ENCODE data around the gene AFF3.
"Not testable (repeated sequence)": the region's sequence is repeated elsewhere in the genome, so short reads cannot be mapped to it uniquely, and the experiment has no call there.

The AFF3 gene

DNA sequence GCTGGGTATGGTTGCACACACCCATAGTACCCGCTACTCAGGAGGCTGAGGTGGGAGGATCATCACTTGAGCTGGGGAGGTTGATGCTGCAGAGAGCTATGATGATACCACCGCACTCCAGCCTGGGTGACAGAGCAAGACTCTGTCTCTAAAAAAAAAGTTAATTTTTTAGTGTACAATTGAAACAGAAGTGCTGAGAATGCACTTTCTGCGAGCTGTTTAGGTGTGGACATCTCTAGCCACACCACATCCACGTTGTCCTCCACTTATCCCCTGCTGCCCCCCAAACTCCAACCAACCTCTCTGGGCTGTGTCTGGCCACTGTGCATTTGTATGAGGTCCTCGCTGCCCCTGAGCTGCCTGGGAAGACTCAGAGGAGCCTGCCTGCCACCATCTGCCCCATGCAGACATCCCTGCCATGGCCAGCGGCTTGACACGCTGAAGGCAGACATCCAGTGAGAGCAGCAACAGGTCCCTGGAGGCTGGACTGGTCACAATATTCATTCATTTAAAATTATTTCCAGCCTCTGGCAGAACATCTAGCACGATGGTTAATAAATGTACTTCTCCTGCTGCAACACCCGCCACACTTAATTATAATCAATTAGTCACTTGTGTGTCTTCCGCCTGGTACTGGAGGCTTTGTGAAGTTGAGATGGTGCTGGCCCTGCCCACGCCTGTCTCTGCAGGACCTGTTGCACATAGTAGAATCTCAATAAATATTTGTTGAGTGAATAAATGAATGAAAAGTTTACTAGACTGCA, 3.7 kb upstream of the AFF3 start:
- no peak for DNase-seq (ENCODE audit: low read depth)

DNA sequence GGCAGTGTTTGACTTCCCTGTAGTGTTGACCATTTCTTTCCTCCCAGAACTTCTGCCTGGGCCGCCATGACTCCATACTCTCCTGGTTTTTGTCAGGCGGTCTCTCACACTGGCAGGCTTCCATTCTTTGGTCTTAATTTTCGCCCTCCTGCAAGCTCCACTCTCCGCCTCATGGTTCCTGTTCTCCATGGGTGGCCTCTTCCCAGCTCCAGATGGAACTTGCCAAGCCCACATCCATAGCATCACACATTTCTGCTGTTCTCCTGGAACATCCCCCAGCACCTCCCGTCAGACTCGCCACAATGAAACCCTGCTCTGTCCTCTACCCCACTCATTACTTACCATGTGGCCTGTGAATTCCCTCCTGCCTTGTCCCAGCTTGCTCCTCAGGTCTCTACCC, 896 bp upstream of the AFF3 start:
- DNase-seq (ENCODE audit: low read depth): no peak

GRCh38 chr2:100141906-100142305, 484 bp downstream of the AFF3 start:
- DNase-seq (ENCODE audit: low read depth): no peak

- no peak for DNase-seq (ENCODE audit: low read depth)
Measured at GRCh38 chr2:100140582-100140981, 1.8 kb downstream of the AFF3 start.

DNA sequence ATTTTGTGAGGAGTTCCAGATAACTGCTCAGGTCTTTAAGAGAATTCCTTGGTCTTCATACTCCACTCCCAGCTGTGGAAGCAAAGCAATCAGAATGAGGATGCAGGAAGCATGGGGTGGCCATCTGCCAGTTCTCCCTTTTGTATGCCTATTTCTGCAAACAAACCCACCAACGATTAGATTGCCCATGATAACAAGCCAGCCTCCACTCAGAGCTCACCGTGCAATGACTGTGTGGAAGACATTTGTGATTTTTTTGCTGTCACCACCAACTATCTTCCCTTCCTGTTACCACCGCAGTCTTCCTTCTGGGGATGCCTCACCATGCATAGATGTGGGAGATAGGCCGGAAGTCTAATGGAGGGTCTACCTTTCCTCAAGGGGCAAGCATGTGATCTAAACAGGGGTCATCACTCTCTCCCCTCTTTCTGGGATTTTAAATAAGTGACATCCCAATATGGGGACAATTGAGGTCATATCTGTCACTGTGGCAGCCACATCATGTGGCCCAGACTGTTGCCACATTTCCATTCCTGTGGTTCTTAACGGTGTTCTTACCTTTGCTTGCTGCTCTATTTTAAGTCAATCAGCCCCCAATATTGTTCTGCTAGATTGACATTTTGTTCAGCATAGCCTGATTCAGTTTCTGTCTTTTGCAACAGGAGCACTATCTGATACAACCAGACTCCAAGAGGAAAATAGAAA, 4.4 kb downstream of the AFF3 start:
- no peak for DNase-seq (ENCODE audit: low read depth)

DNA sequence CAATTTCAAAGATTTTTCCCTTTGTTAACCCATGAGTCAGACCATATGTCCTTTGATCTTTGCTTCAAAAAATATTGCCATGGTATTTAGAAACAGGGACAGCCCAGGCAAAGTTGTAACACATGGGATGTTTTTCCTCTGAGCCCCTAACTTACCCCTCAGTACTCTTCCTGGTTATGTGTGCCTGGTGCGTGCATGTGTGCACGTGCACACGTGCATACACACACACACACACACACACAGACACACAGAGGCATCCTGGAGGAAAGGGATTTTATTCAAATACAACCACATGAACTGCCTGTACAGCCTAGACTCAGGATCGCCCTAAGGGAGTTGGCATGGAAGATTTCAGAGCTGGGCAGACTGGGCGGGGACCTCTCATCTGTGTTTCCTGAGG, 5.1 kb downstream of the AFF3 start:
- no peak for DNase-seq (ENCODE audit: low read depth)

GRCh38 chr2:100136310-100136709, 6.1 kb downstream of the AFF3 start:
- DNase-seq (ENCODE audit: low read depth): no peak

DNA sequence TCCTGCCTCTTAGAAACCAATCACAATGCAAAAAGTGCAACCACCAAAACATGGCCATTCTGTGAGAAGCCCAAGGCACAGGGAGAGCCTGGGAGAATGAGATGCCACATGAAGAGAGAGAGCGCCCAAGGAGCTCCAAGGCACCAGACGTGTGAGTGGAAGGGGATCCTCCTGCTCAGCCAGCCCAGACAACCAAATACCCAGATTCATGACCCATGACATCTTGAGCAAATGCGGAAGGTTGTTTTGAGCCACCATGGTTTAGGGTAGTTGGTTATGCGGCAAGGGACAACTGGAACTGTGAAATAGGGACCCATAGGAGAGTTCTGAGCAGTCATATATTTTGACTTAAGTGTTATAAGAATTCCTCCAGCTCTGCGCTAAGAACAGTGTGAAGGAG, 7.0 kb downstream of the AFF3 start:
- no peak for DNase-seq (ENCODE audit: low read depth)

DNA sequence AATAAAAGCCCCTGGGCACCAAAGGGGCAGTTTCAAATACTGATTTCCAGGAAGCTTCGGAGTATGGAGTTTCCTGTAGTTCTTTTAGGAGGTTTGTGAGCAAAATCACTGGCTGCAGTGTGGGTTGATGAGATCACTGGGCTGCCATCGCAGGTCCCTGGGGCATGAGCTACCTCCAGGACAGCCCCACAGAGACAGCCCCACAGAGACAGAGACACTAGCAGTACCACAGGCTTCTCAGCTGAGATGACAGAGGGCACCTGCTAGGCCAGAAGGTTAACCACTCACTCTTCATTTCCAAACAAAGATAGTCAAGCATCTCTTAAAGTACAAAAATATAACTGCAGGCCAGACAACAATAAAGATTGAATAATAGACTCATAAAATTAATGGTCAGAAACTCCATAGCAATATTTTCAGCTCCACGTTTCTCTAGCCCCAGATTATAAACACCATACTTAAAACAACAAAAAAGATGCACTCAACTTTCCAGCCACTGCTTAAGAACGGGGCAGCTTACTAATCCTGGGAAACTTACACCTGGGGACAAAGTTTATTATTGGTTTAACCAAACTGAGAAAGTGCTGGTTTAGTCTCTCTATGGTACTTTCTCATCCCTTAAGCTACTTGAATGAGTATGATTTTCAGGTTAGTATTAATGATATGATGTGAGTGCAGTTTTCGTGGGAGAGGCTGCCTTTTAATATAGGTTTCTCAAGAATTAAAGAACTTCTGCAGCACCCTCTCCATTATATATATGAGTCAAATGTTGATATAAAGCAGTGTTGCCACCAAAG, 11.6 kb downstream of the AFF3 start:
- DNase-seq (ENCODE audit: low read depth): no peak

- DNase-seq (ENCODE audit: low read depth): no peak
Measured at GRCh38 chr2:100126897-100127401, 15.4 kb downstream of the AFF3 start.

DNA sequence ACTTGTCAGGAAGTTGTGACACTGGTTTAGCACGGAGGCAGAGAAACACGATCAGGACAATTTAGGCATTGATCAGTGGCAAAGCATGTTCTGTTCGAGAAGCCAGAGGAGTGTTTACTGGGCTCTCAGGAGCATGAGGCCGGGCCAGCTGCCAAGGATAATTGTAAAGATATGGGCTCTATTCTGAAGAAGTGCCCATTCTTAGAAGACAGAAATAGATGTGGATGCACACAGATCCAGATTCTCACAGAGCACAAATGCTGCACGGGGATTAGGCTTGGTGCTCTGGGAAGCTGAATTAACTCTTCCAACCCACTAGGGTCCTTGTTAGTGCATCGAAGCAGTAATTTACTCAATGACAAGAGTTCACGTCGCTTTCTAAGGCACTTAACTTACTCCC, 16.2 kb downstream of the AFF3 start:
- no peak for DNase-seq (ENCODE audit: low read depth)

GRCh38 chr2:100125626-100126025, 16.8 kb downstream of the AFF3 start:
- no peak for DNase-seq (ENCODE audit: low read depth)

DNA sequence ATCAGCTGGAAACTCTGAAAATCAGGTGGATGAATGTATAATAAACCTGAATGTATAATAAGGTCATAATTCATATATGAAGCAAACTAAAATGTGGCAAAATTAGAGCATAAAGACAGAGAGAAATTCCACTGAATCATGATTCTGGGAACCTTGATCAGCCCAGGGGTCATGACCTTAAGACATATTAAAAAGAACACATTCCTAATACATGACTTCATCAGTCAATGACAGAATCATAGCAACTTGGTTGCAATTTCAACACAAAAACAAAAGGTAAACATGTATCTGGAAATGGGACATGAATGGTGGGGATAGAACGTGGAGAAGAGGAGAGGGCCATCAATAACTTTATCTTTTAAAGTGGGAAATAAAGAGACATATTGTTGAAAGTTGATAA, 17.6 kb downstream of the AFF3 start:
- no peak for DNase-seq (ENCODE audit: low read depth)

DNA sequence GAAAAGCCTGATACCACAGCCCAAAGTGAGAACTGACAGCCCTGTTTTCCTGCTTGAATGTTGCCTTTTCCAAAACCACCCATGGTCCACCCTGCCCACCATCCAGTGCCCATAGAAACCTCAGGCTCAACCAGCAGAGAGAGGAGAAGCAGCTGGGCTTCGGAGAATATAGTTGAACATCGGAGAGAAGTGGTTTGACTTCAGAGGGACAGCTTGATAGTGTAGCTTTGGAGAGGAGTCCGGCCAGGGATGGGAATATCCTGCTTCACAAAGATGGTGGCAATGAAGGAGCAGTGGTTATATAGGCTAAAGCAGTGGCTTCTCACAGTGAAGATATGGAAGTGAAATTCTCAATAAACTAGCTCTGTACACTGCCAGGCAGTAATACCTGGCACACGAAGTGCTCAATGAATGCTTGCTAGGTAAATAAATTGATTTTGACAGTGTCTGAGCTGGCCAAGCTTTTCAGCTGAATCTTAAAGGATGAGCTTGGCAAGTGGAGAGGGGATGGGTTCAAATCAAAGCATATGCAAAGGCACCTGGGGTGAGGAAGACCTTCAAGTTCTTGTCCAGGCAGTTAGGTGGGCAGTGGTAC, 21.2 kb downstream of the AFF3 start:
- no peak for DNase-seq (ENCODE audit: low read depth)

GRCh38 chr2:100119235-100119634, 23.2 kb downstream of the AFF3 start:
- DNase-seq (ENCODE audit: low read depth): no peak

DNA sequence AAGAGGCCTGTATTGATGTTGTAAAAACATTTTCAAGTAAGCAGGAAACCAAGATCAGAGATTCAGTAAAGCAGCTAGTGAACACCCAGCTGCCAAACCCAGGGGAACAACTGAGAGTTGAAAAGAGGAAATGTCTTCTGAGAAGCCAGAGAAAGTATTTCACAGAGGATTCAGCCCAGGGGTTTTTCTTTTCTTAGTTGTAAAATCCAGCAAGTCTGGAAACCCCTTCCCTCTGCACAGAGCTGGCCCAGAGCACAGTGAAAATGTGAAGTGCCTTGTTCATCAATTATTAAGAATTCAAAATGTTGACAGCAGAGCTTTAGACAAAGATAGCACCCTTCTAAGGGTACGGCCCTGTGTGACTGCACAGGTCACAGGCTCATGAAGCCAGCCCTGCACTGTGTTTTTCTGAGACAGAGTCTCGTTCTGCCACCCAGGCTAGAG, 28.4 kb downstream of the AFF3 start:
- no peak for DNase-seq (ENCODE audit: low read depth)

GRCh38 chr2:100110614-100111000, 31.8 kb downstream of the AFF3 start:
- DNase-seq (ENCODE audit: low read depth): no peak

DNA sequence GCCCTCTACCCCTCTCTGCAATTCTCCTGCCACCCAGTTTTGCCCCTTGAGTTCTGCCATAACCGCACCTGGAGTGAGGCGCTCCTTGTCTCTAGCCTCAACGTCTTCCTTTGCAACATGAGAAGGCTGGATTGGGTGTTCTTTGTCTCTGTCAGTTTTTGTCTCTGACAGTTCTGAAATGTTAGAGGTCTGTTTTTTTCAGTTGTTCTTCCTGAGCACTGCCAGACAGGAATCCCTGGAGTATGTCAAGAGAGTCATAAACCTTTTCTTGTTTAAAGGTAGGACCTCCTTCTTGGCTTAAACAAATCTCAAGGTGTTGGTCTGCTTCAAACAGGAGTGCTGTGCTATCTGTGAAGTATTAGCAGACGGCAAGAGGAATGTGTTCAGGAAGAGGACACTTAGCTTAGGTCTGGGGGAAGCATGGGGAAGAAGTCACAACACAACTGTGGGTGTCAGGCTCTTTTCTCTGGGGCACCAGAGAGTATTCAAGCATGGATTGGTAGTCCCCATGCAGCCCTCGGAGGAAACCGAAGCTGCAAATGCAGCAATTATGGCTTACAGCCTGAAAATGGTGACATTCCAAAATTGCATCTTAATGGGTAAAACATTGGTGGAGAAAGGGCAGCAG, 32.3 kb downstream of the AFF3 start:
- no peak for DNase-seq (ENCODE audit: low read depth)

- DNase-seq (ENCODE audit: low read depth): not testable (repeated sequence)
Measured at GRCh38 chr2:100108648-100109020, 33.8 kb downstream of the AFF3 start.

- DNase-seq (ENCODE audit: low read depth): no peak
Measured at GRCh38 chr2:100107906-100108647, 34.3 kb downstream of the AFF3 start.

DNA sequence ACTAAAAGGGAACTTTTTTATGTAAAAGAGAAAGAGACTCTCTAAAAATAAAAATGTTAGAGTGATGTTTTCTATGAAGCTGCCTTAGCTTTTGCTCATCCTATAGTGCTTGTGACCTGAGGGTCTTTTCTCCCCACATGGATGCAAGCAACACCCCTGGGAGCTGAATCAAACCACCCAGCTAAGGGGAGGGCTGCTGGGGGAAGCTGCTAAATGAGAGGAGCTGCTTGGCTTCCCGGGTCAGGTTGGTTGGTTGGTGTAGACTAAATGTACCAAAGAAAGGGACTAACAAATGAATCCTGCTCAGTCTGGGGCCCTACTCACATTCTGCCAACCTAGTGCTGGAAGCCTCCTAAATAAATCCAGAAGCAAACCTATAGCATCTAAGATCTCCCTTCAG, 35.0 kb downstream of the AFF3 start:
- DNase-seq (ENCODE audit: low read depth): no peak

Data from activated T-helper 9 cell treated with anti-CD3 and anti-CD28 coated beads, Interleukin-2, amount 50 U/mL, for 16 hours (primary cell).